Activated CD8-positive, alpha-beta memory T cell treated with anti-CD3 and anti-CD28 coated beads for 48 hours (primary cell): ENCODE results near the gene ARHGAP6.
"Not testable (repeated sequence)": the region's sequence is repeated elsewhere in the genome, so short reads cannot be mapped to it uniquely, and the experiment has no call there.

Source experiments
- DNase-seq, 3 experiments: peaks; one replicate each; pipeline ENCODE4 v3.0.0-alpha.2; 2020; ENCODE audit warnings: low read depth in 2 of 3, low spot score in 2 of 3

ARHGAP6 gene

GRCh38 chrX:11257290-11257689 is 408.4 kb downstream of the ARHGAP6 start:
- no peak for DNase-seq

DNA sequence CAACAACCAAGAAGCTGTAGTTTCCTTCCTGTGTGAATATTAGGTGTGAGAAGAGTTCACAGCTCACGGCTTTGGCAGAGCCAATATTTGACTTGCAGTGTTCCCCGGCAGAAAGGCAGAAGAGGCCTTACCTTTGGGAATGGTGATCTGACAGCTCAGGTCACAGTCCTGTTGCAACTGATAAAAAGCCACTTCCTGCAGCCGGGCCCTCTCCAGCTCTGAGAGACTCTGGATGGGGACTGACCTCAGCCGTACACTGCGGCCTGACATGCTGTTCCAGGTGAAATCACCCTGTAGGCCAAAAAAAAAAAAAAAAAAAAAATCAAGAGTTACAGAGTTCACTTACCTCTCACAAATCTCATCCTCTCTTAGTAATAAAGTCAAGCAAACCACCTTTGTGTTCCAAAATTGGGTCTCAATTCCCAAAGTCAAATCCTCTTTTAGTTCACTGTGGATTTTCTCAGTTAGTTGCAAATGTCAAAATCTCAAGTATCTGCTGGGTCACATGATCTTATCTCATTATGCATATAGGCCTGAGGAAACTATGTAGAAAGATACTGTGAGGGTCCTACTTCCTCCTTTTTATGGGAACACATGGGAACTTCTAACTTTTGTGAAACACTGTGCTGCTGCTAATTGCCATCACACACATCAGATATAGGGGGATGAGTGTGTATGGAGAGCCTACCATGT is 411.2 kb downstream of the ARHGAP6 start:
- no peak for DNase-seq

DNA sequence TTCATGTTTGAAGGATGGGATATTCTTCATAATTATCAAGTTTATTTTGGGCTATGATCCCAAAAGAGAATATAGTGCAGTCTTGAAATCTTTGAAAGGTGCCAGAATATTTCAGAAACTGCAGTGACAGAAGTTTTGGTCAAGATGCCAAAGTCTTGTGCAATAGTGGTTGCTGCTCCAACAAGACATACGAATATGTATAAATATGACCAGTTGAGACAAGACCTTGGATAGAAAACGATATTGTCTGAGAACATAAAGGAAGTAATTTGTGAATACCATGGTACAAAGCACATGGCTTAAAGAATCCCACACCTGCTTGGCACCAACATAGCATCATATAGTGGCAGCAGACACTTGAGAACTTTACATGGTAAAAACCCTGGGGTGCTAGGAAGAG is 421.1 kb downstream of the ARHGAP6 start:
- no peak for DNase-seq

DNA sequence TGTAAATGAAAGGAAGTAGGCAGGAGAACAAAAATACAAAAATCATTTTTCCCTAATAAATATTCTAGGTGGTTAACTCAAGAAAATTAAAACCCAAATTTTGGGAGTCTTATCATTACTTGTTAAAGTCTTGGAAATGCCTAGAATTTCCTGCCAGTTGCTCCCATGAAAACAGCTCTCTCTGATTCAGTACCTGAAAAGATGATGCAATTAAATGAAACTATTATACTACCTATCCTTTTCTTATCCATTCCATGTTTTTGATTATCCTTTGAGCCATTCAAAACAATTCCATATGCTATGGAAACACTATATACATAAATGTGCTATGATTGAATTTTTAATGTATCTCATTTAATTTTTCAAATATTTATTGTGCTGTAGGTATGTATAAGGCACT is 423.0 kb downstream of the ARHGAP6 start:
- DNase-seq: no peak

DNA sequence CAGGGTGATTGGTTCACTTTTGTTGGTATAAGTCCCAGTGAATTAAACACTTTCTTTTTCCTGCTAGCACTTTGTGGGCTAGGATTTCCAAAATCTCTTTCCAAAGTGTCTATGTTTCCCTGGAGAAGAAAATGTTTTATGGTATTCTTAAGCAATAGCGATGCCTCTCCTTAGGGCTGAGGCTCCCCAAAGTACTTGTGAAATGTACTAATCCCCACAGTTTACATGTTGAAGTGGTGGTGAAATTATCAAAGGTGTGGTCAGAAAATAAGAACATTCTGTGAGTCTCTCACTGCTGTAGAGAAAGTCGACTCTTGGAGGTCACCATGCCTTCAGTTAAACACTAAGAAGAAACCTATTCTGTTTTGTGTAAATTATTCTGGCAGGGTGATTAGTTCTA is 424.0 kb downstream of the ARHGAP6 start:
- DNase-seq: no peak

- no peak for DNase-seq
Measured at GRCh38 chrX:11239230-11239629, 426.5 kb downstream of the ARHGAP6 start.

DNA sequence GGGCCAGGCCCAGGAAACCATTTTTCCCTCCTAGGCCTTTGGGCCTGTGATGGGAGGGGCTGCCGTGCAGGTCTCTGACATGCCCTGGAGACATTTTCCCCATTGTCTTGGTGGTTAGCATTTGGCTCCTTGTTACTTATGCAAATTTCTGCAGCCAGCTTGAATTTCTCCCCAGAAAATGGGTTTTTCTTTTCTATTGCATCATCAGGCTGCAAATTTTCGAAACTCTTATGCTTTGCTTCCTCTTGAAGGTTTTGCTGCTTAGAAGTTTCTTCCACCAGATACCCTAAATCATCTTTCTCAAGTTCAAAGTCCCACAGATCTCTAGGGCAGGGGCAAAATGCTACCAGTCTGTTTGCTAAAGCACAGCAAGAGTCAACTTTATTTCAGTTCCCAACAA is 430.3 kb downstream of the ARHGAP6 start:
- DNase-seq: not testable (repeated sequence)

- no peak for DNase-seq
Measured at GRCh38 chrX:11215191-11215921, 450.4 kb downstream of the ARHGAP6 start.

DNA sequence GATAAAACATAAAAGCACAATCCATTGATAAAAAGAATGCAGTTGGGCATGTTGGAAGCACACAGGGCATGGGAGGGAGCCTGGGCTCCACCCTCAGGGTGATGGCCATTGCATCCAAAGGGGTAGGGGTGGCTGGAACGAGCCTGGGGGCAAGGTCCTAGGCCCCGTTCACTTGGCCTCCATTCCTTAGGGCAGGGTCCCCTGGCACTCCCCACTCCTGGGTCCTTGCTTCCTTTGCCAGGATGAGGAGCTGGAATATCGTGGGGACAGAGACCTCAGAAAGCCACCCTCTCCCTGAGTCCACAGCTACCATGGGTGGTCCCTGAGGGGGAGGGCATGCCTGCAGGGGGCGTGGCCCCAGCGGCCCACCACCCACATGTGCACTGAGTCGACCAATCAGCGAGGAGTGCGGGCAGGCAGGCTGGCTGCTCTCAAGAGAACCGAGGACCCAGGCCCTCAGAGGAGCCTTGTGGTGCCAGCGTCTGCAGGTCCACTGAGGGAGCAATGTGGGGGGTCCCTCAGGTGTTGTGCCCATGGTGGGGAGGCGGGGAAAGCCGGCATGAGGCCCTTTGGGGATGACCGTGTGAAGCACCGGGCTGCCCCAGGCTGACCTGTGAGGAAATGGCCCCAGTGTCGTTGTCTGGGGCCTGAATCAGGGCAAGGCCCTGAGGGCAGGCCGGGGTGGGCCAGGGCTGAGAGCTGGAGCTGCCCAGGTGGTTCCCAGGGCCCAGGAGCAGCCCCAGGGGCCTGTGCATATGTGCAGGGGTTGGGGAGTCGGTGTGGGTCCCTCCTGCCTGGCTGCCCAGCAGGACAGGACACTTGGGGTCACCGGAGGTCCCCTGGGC is 451.2 kb downstream of the ARHGAP6 start:
- no peak for DNase-seq

GRCh38 chrX:11212741-11213140 is 453.0 kb downstream of the ARHGAP6 start:
- DNase-seq: no peak

DNA sequence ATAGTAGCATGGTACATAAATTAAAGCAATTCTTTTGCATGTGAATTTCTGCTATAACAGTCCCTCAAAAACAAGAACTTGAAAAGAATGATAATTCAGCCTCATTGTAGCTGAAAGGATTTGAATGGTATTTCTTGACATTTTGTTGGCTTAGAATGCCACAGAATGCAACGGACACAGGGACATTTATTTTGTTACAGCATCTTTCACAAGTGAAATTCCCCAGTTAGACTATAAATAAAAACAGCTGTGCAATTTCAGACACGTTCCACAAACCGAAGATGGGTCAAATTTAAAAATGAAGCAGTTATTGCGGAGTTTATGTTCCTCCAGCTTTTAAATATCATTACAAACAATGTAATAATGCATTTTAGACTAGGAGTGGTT is 455.3 kb downstream of the ARHGAP6 start:
- no peak for DNase-seq

- no peak for DNase-seq
Measured at GRCh38 chrX:11209798-11210414, 455.8 kb downstream of the ARHGAP6 start.

- no peak for DNase-seq
Measured at GRCh38 chrX:11206716-11207115, 459.0 kb downstream of the ARHGAP6 start.

DNA sequence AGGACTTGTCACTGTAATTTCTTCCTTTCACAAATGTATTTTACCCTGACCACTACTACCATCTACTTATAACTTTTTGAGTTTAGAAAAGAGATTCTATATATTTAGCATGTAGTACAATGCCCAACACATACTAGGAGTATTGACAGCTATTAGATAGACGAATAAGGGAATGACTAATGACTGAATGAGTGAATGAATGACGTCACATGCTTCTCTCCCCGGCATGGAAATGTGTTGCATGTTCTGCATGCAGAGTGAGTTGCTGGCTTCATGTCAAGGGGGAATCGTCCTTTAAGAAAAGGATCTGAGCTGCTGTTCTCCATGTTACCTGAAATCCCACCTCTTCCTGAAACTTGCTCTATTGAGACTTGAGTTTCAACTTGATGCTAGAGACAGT is 459.9 kb downstream of the ARHGAP6 start:
- DNase-seq: no peak

GRCh38 chrX:11197671-11198070 is 468.0 kb downstream of the ARHGAP6 start:
- no peak for DNase-seq

GRCh38 chrX:11196476-11196875 is 469.2 kb downstream of the ARHGAP6 start:
- DNase-seq: no peak

- no peak for DNase-seq
Measured at GRCh38 chrX:11193035-11193469, 472.7 kb downstream of the ARHGAP6 start.

DNA sequence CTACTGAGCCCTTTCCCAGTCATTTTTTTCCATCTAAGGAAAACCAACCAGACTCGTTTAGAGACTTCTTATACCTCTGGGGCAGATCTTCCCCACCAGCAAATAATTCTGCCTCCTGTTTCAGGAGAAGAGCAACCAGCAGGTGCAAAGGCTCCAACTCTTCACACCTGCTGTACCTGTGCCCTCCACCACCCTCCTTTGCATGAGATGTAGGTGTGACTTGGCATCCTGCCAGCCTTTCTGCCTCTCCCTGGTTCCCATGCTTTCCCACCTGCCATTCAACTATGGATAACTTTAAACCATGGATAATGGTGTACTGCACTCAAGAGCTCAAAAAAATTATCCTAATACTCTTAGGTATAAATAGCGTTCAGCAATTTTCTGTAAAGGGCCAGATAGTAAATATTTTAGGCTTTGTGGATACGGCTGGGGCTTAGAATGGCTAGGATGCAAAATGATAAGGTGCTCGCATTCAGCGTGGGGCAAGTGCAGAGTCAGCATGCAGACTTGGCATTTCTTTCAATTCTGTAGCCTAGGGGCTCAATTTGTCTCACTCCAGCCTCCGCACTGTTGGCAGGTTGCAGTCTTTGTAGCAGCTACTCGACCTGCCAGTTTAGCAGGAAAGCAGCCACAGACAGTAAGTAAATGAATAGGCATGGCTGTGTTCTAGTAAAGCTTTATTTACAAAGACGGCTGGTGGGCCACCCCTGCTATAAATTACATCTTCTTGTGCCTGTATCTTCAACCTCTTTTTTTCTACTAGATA is 474.8 kb downstream of the ARHGAP6 start:
- no peak for DNase-seq

DNA sequence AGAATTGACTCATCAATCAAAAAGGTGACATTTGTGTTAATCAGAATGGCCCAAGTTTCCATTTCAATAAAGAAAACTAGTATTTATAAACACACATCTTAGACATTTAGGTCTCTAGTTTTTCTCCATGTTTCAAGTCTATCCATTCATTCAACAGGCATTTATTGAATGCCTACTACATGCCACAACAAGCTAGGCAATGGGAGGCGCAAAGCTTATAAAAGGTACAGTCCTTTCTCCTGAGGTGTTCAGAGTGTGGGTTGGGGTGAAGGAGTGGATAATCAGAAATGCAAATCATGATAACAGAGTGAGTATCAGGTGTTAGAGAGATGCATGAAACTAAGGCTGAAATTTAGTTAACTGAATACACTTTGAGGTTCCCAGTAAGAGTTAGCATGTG is 476.6 kb downstream of the ARHGAP6 start:
- DNase-seq: no peak

DNA sequence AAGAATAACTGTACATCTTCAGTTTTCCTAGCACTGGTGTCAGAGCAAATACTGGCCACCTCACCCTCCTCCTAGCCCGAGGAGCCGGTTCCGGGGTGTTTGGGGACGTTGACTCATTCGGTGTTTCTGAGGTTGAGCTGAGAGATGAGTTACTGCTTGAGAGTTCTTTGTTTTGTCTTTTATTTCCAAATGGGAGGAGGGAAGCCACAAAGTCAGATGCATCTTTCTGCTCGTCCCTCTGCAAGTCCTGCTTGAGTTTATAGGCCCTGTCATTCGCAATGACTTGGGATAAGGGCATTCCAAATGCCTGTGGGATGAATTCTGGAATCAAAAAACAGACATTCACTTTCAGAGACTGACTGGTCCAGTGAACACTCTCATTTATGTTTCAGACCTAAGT is 477.1 kb downstream of the ARHGAP6 start:
- no peak for DNase-seq

DNA sequence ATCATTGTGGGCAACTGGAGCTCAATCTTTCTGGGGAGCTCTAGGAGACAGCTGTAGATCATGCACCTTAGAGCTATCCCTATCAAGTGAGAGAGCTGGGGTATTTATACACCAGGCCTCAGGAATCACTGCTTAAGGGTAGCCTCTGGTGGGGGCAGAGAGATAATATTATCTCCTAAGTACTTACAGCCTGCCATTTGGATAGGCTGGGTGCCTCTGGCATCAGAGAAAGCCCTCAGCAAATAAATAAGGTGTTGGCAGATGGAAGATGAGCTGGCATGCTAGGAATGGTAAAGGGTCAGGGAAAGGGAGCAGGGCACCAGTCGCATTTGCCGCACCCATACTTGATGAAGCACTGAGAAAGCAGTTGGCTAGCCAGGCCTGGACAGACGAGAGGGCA is 478.7 kb downstream of the ARHGAP6 start:
- DNase-seq: no peak
